T-helper 2 cell treated with Interferon-gamma antibody and Interleukin-4, amounts not matched to agents 5 μg/mL and 100 μg/mL, for 36 hours (primary cell): ENCODE data around the gene NEURL1.
"Not testable (repeated sequence)": the region's sequence is repeated elsewhere in the genome, so short reads cannot be mapped to it uniquely, and the experiment has no call there.

Source experiments
- DNase-seq: peaks from one replicate; pipeline ENCODE4 v3.0.0; 2021; ENCODE audit warnings: low spot score
- H3K27ac Mint-ChIP-seq: one replicate; pipeline ENCODE4 v1.8.0; 2021; ENCODE audit warnings: mild to moderate bottlenecking, mixed read lengths
- H3K27me3 Mint-ChIP-seq: one replicate; pipeline ENCODE4 v1.8.0; 2021; ENCODE audit warnings: low read depth, mixed read lengths
- H3K36me3 Mint-ChIP-seq: one replicate; pipeline ENCODE4 v1.8.0; 2021; ENCODE audit warnings: low read depth, mixed read lengths
- H3K4me1 Mint-ChIP-seq: one replicate; pipeline ENCODE4 v1.8.0; 2021; ENCODE audit warnings: low read depth, mixed read lengths
- H3K4me3 Mint-ChIP-seq: one replicate; pipeline ENCODE4 v1.8.0; 2022; ENCODE audit warnings: mild to moderate bottlenecking, moderate library complexity, mixed read lengths
- H3K9me3 Mint-ChIP-seq: one replicate; pipeline ENCODE4 v1.8.0; 2021; ENCODE audit warnings: mixed read lengths

The NEURL1 gene

GRCh38 chr10:103510046-103510685 lies 16.7 kb downstream of the NEURL1 start:
- DNase-seq: no peak
- Mint-ChIP-seq H3K4me1 (peaks cover under 1% of the 10 kb centered on the region), H3K4me3 (no peak overlapping the region), H3K9me3 (no peaks in the 10 kb centered on the region), H3K36me3 (no peaks in the 10 kb centered on the region), H3K27me3 (peaks cover 32% of the 10 kb centered on the region), H3K27ac (no peak overlapping the region)

DNA sequence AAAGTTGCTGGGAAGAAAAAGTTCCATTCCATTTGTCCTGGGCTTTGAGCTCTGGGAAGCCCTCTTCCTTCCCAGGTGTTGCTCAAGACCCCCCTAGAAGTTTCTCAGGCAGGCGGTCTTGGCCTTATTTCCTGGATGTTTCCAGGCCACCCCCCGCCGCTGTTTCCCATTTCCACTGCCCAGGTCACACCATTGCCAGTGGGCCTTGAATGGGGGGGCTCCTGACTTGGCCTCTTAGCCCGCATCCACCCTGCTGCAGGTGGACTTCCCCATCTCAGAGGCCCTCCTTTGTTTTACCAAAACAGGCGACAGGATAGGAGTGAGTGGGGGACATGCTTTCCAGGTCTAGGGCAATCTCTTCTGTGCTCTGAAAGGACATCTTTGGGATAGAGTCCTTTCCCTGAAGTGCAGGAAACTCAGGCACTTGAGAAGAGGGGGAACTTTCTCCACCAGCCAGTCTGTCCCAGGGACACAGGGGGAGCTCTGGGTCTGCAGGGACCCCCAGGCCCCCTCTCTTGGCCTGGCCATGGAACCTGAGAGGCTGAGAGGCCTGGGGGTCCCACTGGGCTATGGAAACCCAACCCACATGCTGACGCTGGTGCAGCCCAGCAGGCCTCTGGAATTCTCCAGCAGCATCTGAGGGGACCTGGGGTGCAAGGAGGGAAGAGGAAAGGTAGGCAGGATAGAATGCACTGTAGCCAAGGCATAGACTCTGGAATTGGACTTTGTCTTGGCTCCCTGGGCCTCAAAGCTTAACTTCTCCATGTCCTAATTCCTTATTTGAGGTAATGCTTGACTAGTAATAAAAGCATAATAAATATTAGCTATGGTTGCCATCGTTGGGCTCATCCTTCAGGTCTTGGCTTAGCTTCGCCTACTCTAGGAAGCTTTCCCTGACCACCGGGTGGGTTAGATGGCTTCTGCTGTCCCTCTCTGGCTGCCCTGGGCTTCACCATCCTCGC lies 17.6 kb downstream of the NEURL1 start:
- Mint-ChIP-seq H3K36me3 (no peaks in the 10 kb centered on the region), H3K27me3 (peaks cover 26% of the 10 kb centered on the region), H3K9me3 (no peaks in the 10 kb centered on the region), H3K27ac (no peak overlapping the region), H3K4me1 (peaks cover 6% of the 10 kb centered on the region), H3K4me3 (no peak overlapping the region)
- no peak for DNase-seq

GRCh38 chr10:103512166-103512565 lies 18.7 kb downstream of the NEURL1 start:
- DNase-seq: no peak
- Mint-ChIP-seq H3K9me3 (no peaks in the 10 kb centered on the region), H3K36me3 (no peaks in the 10 kb centered on the region), H3K4me3 (no peak overlapping the region), H3K27me3 (peaks cover 20% of the 10 kb centered on the region), H3K27ac (no peak overlapping the region), H3K4me1 (peaks cover 6% of the 10 kb centered on the region)

DNA sequence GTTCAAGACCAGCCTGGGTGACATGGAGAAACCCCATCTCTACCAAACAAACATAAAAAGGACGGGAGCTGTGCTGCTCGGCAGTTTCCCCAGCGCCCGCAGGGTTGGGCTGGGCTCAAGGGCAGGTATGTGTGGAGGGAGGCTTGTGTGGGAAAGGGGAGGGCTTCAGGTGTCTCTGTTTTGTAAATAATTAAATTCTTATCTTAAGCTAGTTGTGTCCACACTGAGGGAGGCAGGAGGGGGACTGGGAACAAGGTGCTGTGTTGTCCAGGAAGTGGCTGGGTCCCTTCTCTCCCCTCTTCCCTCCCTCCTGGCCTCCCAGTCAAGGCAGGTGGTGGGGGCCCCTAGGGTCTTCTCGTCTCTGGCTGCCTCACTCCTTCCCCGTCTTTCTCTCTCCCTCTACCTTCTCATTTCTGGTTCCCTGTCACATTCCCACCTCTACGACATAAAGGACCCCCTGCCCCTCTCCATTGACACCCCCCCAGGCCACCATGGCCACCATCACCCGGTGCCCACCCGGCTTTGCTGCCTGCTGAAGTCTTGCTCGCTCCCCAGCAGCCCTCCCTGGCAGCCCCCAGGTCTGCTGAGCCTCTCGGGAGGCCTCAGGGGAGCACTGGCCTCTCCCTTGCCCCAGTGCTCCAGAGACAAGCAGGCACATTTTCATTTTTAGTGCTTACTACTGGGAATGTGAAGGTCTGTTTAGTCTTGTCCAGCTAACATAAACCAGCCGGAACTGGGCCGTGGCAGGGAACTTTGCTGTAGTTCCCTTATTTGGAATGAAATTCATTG lies 19.3 kb downstream of the NEURL1 start:
- Mint-ChIP-seq H3K27me3 (peaks cover 18% of the 10 kb centered on the region), H3K27ac (no peak overlapping the region), H3K4me1 (peaks cover 7% of the 10 kb centered on the region), H3K4me3 (no peak overlapping the region), H3K36me3 (no peaks in the 10 kb centered on the region), H3K9me3 (no peaks in the 10 kb centered on the region)
- DNase-seq: no peak

DNA sequence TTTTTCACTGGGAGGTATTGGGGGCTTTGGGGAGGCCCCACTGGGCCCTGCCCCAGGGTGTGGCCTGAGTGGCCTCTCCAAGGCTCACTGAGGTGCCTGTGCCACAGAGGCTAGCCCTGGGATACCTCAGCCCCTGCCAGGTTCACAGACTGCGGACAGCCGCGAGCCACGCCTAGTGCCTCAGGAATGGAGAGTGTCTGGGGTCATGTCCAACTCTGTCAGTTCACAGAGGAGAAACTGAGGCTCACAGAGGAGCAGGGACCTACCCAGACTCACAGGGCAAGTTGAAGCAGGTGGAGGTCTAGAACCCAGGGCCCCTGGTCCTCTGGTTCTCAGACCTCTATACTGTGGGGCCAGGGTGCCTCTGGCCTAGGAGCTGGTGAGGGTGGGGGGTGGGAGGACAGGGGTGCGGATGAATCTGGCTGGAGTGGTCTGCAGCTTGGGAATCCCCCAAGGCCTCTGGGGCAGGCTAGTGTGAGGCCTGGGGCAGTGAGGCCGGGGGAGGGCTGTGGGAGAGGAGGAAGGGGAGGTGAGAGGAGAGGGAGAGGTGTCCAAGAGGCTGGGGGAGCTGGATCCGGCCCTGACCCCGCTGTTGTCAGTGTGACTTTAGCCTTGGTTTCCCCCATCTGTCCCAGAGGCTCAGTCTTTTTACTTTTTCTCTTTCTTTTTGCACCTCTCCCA lies 20.0 kb downstream of the NEURL1 start:
- Mint-ChIP-seq H3K27me3 (peaks cover 10% of the 10 kb centered on the region), H3K9me3 (no peaks in the 10 kb centered on the region), H3K4me3 (no peak overlapping the region), H3K27ac (no peak overlapping the region), H3K36me3 (no peaks in the 10 kb centered on the region), H3K4me1 (peaks cover 9% of the 10 kb centered on the region)
- no peak for DNase-seq

GRCh38 chr10:103514244-103514643 lies 20.7 kb downstream of the NEURL1 start:
- peaks cover 10% of the 10 kb centered on the region for H3K27me3 Mint-ChIP-seq
- H3K36me3 Mint-ChIP-seq: no peaks in the 10 kb centered on the region
- no peak for DNase-seq
- no peak overlapping the region for H3K4me3 Mint-ChIP-seq
- no peaks in the 10 kb centered on the region for H3K9me3 Mint-ChIP-seq
- no peak overlapping the region for H3K27ac Mint-ChIP-seq
- peaks cover 9% of the 10 kb centered on the region for H3K4me1 Mint-ChIP-seq

- no peak for DNase-seq
- Mint-ChIP-seq H3K27ac (no peak overlapping the region), H3K4me3 (no peak overlapping the region), H3K36me3 (no peaks in the 10 kb centered on the region), H3K4me1 (peaks cover 9% of the 10 kb centered on the region), H3K9me3 (no peaks in the 10 kb centered on the region), H3K27me3 (peaks cover 8% of the 10 kb centered on the region)
Measured at GRCh38 chr10:103517234-103518085, 24.0 kb downstream of the NEURL1 start.

- peaks cover 9% of the 10 kb centered on the region for H3K4me1 Mint-ChIP-seq
- H3K27ac Mint-ChIP-seq: no peak overlapping the region
- peaks cover 19% of the 10 kb centered on the region for H3K27me3 Mint-ChIP-seq
- no peak overlapping the region for H3K4me3 Mint-ChIP-seq
- no peaks in the 10 kb centered on the region for H3K36me3 Mint-ChIP-seq
- no peak for DNase-seq
- no peaks in the 10 kb centered on the region for H3K9me3 Mint-ChIP-seq
Measured at GRCh38 chr10:103519798-103520197, 26.3 kb downstream of the NEURL1 start.

DNA sequence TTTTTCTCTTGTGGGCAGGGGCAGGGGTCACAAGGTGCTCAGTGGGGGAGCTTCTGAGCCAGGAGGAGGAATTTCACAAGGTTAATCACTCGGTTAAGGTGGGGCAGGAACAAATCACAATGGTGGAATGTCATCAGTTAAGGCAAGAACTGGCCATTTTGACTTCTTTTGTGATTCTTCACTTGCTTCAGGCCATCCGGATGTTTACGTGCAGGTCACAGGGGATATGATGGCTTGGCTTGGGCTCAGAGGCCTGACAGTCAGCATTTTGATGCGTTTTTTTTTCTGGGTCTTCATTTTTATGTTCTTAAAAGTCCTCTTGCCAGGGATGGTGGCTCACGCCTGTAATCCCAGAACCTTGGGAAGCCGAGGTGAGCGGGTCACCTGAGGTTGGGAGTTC lies 28.5 kb downstream of the NEURL1 start:
- not testable (repeated sequence) for H3K27ac Mint-ChIP-seq, DNase-seq, H3K36me3 Mint-ChIP-seq, H3K4me1 Mint-ChIP-seq, H3K4me3 Mint-ChIP-seq, H3K9me3 Mint-ChIP-seq
- peaks cover 31% of the 10 kb centered on the region for H3K27me3 Mint-ChIP-seq

GRCh38 chr10:103523683-103524082 lies 30.2 kb downstream of the NEURL1 start:
- Mint-ChIP-seq H3K27me3 (peaks cover 32% of the 10 kb centered on the region), H3K27ac (no peak overlapping the region), H3K4me3 (no peak overlapping the region), H3K9me3 (no peaks in the 10 kb centered on the region), H3K4me1 (no peaks in the 10 kb centered on the region), H3K36me3 (no peaks in the 10 kb centered on the region)
- no peak for DNase-seq

- no peaks in the 10 kb centered on the region for H3K36me3 Mint-ChIP-seq
- peaks cover 35% of the 10 kb centered on the region for H3K27me3 Mint-ChIP-seq
- H3K4me3 Mint-ChIP-seq: no peak overlapping the region
- no peaks in the 10 kb centered on the region for H3K4me1 Mint-ChIP-seq
- peaks cover 16% of the 10 kb centered on the region for H3K9me3 Mint-ChIP-seq
- H3K27ac Mint-ChIP-seq: no peak overlapping the region
- DNase-seq: no peak
Measured at GRCh38 chr10:103525901-103526300, 32.4 kb downstream of the NEURL1 start.

DNA sequence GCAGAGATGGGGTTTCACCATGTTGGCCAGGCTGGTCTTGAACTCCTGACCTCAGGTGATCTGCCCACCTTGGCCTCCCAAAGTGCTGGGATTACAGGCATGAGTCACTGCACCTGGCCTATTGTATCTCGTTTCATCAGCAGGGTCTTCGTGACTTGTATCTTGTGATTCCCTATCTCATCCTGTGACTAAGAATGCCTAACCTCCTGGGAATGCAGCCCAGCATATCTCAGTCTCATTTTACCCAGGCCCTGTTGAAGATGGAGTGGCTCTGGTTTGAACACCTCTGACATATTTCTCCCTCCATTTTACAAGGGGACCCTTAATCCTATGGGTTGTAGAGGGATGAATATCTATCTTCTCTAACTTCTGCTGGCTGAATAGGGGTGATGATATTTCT lies 34.0 kb downstream of the NEURL1 start:
- Mint-ChIP-seq H3K9me3 (peaks cover 23% of the 10 kb centered on the region), H3K27me3 (peaks cover 30% of the 10 kb centered on the region)
- H3K27ac Mint-ChIP-seq, H3K4me3 Mint-ChIP-seq, H3K4me1 Mint-ChIP-seq, H3K36me3 Mint-ChIP-seq, DNase-seq: not testable (repeated sequence)

- no peaks in the 10 kb centered on the region for H3K36me3 Mint-ChIP-seq
- H3K4me3 Mint-ChIP-seq: no peak overlapping the region
- no peak overlapping the region for H3K27ac Mint-ChIP-seq
- H3K4me1 Mint-ChIP-seq: no peaks in the 10 kb centered on the region
- no peak for DNase-seq
- H3K27me3 Mint-ChIP-seq: peaks cover 28% of the 10 kb centered on the region
- H3K9me3 Mint-ChIP-seq: peaks cover 23% of the 10 kb centered on the region
Measured at GRCh38 chr10:103528549-103528948, 35.0 kb downstream of the NEURL1 start.
